Activated T-cell treated with anti-CD3 and anti-CD28 coated beads for 24 hours (primary cell): Measurements from ENCODE around the gene NFIA.

Experiments used
- DNase-seq: peaks from one replicate; pipeline ENCODE4 v3.0.0-alpha.2; 2020; ENCODE audit warnings: low read depth

The NFIA gene

DNA sequence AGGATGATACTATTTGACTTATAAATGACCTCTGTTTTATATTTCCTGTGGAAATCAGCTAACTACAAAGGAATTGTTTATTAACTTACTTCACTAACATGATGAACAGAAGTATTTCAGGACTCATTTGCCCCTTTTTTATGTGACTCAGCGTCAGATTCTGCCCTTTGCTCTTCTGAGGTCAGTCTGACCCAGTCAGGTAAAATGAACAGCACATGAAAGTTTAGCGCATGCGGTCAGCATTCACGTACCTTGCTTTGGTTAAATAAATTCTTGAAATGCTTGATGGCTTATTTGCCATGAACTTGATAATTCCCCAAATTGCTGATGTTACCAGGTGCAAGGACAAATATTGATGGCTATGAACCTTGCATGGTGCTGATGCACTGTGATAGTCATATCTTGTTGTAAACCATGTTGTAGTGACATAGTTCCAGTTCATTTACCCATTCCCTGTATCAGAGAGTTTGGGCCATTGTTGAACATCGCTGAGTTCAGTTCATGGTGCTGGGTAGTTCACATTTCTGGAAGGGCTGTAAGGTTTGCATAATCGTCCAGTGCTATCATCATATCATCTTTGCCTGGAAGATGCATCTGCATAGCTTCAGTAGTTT lies 133.4 kb downstream of the NFIA start:
- no peak for DNase-seq

DNA sequence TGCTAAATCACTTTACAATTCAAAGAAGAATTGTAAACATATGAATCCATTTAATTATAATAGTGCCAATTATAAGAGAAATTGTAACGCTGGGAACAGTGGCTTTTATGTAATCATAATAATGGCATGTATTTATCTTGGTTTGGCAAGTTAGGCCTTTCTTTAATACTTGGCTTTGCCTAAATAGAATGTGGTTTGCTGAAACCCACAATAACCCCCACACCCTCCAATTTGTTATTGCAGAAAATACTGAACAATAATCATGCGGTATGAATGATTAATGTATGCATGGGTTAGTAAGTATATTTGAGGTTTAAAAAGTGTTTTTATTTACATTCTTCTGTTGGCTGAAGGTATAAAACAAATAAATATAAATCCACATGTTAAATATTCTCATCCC lies 138.2 kb downstream of the NFIA start:
- no peak for DNase-seq

DNA sequence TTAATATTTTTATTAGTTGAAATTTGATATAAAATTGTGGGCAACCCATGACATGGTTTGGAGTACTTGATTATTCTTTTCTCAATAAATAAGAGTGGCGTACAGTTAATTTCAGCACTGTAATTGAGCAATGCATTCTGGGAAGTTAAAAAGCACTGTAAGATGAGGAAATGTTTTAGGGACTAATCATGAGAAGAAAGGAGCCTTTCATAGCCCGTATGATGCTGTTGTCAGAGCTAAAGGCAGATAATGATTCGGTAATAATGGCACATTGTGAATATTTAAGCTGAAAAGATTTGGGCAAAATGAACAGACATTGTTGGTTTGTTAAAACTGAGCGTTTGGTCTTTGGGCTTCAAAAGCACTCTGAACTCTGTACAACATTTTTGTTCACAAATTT lies 139.3 kb downstream of the NFIA start:
- no peak for DNase-seq

DNA sequence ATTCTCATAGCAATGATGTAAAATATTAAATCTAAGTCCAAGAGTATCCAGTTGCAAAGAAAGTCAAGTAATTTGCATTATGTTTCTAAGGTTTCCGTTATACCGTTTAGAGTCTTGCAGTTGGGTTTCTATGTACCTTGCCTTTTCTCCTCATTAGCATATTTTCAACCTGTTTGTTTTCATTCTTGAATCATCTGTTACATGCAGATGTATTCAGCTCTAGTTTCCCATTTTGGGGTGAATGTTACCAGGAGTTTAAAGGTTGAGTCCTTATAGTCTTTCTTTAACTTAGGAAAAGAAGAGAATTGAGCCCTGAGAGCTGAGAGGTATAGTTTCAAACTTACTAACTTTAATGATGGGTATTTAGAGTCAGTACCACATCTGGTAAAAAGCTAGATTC lies 139.9 kb downstream of the NFIA start:
- DNase-seq = no peak

DNA sequence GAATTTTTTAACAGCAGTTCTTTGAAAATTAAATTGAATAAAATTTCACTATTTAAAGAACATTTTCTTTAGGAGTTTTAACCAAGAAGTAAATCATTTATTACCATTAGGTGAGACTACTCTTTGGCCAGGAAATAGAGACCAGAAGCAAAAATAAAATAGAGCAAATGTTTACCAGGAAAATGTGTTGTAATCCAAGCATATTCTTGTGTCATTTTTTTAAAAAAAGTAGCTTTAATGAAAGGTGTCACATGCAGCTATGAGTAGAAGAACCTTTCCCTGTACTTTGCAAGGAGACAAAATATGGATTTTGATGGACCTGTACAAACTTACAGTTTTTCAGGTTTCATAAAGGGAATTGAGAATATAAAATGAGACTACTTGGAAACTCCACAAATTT lies 140.8 kb downstream of the NFIA start:
- DNase-seq = no peak

DNA sequence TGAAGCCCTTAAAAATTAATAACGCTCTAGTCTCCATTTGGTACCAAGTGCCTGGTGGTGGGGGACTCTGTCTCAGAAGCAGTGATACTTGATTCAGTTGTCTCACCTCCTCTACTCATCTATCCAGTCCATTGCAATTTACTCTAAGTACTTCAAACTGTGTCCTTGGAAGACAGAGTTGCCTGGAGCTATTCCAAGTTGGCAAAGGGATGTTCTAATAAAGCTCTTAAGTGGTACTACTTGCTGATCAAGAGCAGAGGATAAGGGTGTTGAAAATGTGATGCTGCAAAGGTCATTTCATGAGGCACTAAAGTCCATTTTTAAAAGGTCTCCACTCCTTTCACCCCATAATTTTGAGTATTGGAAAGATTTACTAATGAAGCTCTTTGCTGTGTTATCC lies 142.2 kb downstream of the NFIA start:
- DNase-seq = no peak

DNA sequence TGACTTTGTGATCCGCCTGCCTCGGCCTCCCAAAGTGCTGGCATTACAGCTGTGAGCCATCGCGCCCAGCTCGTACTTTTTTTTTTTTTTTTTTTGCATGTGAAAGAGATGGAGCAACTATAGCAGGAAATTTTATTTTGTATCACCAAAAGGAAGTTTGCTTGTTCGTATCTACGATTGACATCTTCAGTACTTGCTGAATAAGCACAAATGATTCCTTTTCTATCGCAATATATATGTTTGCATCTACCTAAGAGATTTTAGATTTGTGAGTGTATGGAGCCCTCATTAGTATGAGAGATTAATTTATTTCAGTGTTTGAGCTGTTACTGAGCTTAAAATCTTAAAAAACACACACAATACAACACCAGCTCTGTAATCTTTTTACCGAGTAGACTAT lies 143.1 kb downstream of the NFIA start:
- DNase-seq = no peak

DNA sequence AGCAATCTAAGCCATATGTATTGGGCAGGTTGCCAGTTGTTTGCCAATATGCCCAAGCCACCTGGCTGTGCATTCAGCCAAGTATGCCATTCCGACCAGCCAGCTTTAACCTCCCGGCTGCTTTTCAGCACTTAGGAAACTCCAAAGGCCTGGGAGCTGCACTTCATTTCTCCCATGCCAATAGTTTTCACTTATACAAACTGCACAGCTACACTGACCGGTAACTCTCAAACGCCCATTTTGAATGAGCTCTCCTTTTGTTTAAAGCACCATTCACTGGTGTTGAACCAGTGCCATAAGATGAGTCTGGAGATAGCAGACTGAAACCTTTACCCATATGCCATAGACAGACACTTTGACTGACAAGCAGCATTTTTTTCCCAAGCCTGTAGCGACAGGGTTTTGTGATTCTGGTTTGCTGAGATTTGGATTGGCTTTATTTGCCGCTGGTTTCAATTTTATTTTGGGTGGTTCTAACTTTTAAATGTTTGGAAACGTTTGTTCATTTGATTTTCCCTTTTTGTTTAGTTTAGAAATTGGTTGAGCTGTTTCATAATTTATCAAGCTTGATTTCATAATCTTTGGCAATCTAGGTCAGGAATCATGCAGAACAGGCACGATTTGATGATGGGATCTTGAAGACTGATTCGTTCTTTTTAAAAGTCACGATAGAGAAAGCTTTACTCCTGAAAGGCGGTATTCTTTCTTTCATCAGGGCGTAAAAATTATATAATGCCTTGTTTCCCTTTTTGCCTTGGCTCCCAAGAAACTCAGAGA lies 144.6 kb downstream of the NFIA start:
- no peak for DNase-seq

DNA sequence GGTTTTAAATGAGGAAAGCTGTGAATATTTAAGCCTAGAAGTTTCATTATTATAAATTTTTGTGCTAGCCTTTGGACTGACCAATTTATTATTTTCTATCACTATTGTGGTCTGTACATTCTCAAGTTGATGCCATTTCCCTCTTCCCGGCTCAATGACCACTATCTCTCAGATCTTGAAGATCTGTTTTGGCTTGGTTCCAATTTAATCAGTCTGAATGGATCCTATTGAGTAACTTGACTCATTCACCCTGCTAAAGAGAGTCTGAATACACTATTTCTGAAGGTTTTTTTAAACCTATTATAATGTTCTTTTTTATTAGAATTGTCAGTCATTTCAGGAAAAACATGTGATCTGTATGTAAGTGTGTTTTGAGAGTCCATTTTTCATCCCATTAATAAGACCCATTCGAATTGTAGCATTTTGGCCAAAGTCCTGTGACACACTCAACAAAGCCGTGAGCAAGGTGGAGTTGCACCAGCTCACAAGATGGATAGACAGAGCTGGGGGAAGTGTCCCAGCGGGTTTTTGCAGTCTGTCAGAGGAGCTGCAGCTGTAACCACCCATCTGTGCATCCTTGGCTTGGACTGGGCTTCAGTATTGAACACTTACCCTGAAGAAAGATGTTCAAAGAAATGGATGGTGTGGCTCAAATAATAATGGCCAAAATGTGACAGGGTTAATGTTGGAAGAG lies 145.6 kb downstream of the NFIA start:
- no peak for DNase-seq

DNA sequence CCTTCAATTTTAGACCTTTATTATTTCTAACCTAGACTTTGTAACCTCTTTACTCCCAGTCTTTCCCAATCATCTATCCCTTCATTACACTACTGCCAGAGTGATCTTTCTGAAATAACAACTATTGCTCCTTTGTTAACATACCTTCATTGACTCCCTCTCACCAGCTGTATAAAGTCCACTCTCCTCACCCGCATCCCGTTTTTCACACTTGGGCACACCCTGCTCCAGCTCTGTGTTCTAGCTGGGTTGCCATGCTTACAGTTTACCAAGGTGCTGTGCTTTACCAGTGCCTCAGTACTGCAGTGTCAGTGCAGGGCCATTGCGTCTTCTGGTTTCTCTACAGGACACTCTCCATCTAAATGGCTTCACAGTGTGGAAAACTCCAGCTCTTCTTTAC lies 148.2 kb downstream of the NFIA start:
- no peak for DNase-seq

DNA sequence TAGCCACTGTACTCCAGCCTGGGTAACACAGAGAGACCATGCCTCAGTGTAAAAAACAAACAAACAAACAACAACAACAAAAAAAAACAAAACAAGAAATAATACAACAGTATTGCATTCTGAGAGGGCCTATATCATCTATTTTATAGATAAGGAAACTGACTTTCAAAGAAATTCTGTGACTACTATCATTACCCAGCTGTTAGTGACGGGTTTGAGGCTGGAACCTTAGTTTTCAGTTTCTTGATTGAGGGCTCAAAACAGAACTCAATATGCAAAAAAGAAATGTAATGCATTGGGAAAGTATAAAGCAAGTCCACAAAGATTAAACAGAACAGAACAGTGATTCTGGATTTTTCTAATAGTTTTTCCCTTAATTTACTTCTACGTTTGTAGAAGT lies 149.4 kb downstream of the NFIA start:
- no peak for DNase-seq

DNA sequence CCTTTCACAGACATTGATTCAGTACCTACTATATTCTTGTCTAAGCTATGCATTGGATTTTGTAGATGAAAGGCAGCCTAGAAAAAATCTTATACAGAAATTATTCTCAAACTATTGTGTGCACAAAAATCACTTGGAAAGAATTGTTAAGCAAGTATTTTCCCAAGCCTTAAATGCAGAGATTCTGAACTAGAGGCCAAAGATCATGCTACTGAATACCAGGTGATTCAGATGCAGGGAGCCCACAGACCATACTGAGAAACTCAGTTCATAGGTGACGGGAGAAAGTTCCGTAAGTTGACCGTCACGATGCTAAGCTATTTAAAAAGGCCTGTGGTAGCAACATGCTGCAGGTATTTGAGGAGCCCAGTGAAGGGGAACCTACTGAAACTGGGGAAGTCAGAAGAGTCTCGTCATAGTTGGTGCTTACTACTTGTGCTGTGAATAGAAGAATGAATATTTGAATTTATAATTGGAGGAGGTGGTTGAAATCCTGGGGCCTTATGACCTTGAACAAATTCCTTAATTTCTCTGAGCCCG lies 150.8 kb downstream of the NFIA start:
- DNase-seq = no peak

DNA sequence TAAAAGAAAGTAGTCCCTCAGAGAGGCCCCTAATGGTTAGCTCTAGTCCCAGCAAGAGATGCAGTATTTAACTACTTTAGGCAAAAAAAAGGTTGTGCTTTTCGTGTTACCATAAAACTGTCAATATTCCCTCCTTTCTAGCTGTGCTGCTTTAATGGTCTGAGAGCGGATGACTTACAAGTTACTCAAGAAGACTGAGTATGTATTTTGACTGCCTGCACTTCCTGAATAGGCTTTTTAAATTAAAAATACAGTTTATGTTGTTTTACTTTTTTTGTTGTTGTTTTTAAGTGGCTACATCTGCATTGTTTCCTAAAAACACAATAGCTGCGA lies 152.2 kb downstream of the NFIA start:
- DNase-seq = no peak

DNA sequence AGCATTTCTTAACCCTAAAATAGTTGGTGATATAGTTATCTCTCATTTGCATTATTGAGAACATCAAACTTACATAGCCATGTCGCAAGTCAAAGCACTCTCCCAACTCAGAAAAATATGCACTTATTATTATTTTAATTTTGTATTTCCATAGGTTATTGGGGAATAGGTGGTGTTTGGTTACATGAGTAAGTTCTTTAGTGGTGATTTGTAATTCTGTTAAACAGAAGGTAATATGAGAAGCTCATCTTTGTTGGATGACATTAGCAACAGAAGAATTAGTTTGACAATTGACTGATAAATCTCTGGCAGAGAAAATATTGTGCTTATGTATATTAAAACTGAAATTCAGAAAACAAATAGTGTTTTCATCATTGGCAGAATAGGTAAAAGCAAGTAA lies 154.8 kb downstream of the NFIA start:
- DNase-seq = no peak

DNA sequence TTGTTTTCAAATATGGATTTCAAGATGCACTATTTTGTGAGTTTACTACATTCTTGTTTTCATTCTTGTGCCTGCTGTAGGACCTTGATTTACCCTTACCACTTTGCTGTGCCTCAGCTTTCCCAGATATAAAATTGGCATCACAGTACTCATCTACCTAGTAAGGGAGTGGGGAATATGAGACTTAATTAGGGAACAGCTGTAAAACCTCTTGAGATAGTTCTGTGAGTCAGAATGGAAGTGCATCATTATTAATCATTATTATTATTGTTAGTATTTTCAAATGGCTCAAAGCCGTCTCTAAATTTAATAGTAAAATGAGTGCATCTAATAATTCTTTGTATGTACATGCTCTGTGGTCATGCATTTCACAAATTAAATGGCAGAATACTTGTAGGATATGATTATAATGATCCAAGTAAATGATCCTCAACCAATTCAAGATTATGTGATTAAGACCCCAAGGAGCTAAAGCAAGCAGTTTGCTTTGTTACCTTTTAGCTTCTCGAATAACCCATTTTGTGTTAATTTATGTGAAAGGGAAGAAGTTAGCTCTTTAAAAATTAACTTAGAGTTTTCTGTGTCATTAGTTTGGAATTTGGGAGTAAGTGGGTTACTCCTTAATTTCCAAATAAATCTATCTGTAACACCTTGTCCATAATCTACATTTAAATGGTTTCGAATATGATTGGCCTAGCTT lies 155.4 kb downstream of the NFIA start:
- no peak for DNase-seq

DNA sequence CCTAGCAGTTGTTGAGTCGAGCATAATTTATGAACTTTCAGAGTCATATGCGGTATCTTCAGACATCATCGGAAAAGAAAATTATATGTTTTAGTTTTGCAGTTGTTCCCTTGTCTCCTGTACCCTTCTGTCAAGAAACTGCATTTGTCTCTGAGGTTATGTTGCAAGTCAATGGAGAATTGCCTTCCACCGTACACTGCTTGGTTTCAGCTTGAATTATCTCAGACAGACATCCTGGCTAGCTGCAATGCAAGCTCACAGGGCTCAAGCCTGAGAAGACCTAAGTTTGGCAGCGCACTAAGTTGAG lies 156.0 kb downstream of the NFIA start:
- no peak for DNase-seq

DNA sequence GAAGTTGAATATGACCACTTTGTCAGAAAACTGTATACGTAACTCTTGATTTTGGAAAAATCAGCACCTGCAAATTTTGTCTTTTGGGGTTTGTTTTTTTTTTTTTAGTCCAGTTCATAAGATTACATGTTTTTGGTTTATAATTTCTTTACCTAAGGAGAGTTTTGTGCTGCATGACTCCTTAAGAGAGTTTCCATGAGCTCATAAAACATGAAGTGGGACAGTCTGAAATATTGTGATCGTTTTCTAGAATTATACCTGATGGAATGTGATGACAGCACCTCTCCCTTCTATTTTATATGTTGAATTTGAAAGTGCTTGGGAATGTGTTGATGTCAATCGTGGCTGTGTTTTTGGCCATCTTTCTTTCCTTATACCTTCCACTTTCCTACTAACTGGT lies 158.5 kb downstream of the NFIA start:
- no peak for DNase-seq

DNA sequence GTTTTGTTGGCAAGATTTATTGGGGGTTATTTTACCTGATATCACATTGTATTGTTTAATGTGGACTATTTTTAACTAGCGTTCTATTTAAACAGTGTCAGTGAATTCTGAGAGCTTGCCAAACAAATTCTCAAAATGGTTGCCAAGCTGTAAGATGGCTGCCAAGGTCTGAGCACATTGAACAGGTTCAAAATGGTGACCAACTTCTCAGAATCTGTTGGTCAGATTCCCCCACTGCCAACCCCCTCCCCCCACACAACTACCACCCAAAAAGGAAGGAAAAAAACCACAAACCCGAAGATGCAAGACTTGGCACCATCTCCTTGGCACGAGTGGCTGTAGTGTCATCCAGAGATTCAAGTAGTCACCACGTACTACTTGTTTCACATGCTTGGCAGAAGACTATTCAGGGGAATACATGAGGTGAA lies 159.1 kb downstream of the NFIA start:
- no peak for DNase-seq

DNA sequence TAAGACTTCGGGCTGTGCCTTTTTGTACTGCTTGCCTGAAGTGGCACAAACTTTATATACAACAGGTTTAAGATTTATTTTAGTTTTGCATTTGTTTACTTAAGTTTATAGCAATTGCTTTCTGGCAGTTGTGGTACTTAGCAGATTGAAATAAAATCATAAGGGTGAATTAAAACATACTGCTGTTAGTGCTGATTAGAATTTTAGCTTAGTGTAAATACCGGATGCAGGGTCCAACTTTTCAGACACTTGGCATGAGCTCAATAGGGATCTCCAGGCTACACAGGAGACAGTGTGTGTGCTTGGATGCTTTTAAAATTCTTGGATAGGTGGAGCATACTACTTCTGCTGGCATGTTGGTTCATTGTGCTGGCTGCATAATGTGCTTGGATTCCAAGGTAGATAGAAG lies 159.6 kb downstream of the NFIA start:
- DNase-seq = no peak

DNA sequence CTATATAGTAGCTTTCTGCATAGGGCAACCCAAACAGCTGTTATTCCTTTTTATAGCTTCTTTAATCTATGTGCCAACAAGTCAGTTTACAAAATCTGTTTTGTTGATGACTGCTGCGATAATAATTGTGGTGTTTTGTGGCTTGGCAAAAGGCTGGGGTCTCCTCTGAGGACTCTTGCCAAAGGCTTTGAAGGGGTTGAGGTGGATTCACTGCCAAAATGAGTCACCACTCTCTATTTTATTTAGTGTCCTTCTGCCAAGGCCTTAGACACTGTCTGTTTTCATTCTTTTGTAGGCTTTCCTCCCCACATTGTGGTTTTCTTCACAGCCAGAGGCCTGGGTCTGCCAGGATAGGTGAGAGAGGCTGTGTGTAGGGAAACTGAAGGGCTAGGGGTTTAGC lies 161.8 kb downstream of the NFIA start:
- DNase-seq = no peak

DNA sequence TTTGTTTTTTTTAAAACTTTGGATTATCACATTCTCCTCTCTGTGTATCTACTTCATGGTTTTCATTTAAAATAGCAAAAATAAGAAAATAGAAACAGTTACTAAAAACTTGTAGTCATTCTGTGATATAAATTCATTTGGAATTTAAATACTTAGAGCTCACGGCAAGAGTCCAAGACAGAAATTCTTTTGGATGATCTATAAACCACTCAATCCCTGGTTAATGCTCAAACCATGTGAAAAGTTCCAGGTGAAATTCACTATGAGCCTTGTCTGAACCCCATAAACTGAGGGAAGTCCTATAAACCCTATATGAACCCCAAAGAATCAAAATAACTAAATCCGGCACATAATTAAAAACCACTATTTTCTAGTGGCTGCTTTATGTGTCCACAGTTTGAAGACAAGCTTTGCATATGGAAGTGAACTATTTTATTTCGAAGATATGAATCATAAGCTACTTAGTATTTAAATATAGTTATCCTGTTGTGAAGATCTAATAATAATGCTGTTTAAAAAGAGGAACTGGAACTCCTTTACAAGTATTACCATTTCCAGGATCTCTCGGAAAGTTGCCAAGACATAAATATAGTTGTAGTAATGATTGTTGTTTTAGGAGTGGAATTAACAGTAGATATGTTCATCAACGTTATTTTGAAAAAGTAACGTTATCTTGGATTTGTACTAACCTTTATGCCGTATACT lies 163.5 kb downstream of the NFIA start:
- DNase-seq = no peak
